WERI-Rb-1 (cell line): ENCODE measurements around the gene BRD3OS.

Source experiments
- DNase-seq: peaks from one replicate; pipeline ENCODE4 v3.0.0-alpha.2; 2020
- H3K27ac ChIP-seq: fragments of 250-450 bp; sonication (Bioruptor Pico); 2 replicates; pipeline ENCODE4 v1.5.1; 2020; ENCODE audit warnings: mild to moderate bottlenecking, moderate library complexity
- H3K27me3 ChIP-seq: fragments of 250-450 bp; sonication (Bioruptor Pico); 2 replicates; pipeline ENCODE4 v1.5.1; 2021; ENCODE audit warnings: mild to moderate bottlenecking, low read depth, moderate library complexity; ENCODE audit not compliant: insufficient read depth, severe bottlenecking
- H3K36me3 ChIP-seq: fragments of 250-450 bp; sonication (Bioruptor Pico); 2 replicates; pipeline ENCODE4 v1.5.1; 2020; ENCODE audit warnings: mild to moderate bottlenecking, moderate library complexity
- H3K4me3 ChIP-seq: 2 replicates; pipeline ENCODE4 v1.5.1; 2011; ENCODE audit warnings: low read depth, mild to moderate bottlenecking, control low read depth, low read length
- H3K9me3 ChIP-seq: fragments of 250-450 bp; sonication (Bioruptor Pico); 2 replicates; pipeline ENCODE4 v1.5.1; 2021; ENCODE audit warnings: mild to moderate bottlenecking, moderate library complexity; ENCODE audit not compliant: severe bottlenecking
- TF ChIP-seq, protein P1 (sequence below): IDR thresholded peaks from 2 replicates; pipeline ENCODE4 v1.5.1; 2011; ENCODE audit warnings: low read depth, mild to moderate bottlenecking, control low read depth, inconsistent platforms, low read length

Gene BRD3OS

DNA sequence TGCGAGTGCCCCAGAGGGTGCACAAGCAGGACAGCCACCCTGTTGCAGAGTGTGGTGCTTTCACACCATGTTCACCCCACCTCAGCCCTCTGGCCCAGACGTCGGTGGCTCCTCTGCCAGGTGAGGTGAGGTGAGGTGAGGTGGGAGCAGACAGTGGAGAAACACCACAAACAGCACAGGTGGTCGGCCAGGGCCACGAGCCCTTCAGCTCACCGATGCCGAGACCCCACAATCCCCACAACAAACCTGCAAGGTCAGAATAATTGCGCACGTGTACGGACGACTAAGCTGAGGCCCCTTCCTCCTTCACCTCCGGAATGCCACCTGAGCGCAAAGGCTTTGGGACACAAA, 32.0 kb downstream of the BRD3OS start:
- no peak for DNase-seq
- H3K36me3 ChIP-seq = peaks cover 29% of the 10 kb centered on the region
- no peak overlapping the region for H3K27ac ChIP-seq
- H3K9me3 ChIP-seq = no peaks in the 10 kb centered on the region
- TF ChIP-seq, protein P1, sequence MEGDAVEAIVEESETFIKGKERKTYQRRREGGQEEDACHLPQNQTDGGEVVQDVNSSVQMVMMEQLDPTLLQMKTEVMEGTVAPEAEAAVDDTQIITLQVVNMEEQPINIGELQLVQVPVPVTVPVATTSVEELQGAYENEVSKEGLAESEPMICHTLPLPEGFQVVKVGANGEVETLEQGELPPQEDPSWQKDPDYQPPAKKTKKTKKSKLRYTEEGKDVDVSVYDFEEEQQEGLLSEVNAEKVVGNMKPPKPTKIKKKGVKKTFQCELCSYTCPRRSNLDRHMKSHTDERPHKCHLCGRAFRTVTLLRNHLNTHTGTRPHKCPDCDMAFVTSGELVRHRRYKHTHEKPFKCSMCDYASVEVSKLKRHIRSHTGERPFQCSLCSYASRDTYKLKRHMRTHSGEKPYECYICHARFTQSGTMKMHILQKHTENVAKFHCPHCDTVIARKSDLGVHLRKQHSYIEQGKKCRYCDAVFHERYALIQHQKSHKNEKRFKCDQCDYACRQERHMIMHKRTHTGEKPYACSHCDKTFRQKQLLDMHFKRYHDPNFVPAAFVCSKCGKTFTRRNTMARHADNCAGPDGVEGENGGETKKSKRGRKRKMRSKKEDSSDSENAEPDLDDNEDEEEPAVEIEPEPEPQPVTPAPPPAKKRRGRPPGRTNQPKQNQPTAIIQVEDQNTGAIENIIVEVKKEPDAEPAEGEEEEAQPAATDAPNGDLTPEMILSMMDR = no peak
- no peak overlapping the region for H3K4me3 ChIP-seq
- no peaks in the 10 kb centered on the region for H3K27me3 ChIP-seq

DNA sequence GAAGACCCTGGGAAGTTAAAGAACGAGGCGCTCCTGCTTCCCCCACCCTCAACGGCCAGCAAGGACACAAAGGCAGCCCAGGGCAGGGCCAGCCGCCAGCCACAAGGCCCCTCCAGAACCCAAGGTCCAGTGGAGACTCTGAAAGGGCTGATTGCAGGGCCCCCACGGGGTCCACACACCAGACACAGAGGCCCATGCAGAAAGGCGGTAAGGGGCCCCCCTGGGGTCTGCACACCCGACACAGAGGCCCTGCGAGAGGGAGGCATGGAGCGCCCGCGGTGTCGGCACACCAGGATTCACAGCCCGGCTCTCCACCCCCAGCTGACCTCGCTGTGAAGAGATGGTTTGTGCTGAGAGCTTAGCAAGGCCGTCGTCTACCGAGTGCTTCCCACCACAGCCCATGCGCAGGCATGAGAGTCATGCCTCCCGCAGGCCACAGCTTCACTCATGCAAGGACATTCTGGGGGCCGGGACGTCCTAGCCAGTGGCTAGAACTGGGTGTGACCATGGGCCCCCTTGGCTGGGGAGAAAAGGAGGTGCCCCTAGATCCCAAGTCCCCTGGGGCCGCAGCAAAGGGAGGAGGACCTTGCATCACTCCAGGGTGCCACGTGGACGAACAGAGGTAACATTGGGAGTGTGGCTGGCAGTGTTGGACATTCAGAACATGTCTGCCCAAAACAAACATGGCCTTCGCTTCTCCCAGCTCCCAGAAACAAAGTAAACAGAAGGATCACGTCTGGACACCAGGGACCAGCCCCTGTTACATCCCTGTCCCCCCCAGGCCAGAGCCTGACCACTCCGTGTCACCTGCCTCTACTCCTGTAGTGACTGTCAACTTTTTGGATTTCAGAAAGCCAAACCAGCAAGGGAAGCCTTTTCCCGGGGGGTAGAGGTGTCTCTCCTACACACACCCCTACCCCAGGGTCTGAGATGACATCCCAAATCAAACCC, 32.7 kb downstream of the BRD3OS start:
- H3K27ac ChIP-seq = no peak overlapping the region
- H3K27me3 ChIP-seq = no peaks in the 10 kb centered on the region
- no peak overlapping the region for H3K4me3 ChIP-seq
- no peaks in the 10 kb centered on the region for H3K9me3 ChIP-seq
- DNase-seq = no peak
- TF ChIP-seq, protein P1 = no peak
- peaks cover 22% of the 10 kb centered on the region for H3K36me3 ChIP-seq

GRCh38 chr9:134058716-134059115, 33.4 kb downstream of the BRD3OS start:
- DNase-seq = no peak

DNA sequence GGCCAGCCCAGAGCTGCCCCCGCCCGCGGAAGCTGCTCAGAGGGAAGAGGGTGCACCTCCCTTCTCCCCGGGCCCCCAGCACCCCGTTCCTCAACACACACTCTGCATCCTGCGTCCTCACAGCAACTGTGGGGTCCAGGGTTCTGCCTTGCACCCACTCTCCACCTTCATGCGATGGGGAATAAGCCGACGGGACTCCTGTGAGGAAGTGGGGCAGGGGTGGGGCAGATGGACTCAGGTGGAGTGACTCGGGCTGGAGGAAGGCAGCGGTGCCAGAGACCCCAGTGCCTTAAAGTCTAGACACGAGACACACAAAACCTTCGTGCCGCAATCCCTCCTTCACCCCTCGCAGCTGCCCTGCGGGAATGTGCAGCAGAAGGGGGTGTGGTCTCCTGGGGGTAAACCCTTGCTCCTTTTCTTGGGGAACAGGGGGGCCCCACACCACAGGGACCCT, 33.9 kb downstream of the BRD3OS start:
- no peaks in the 10 kb centered on the region for H3K27me3 ChIP-seq
- H3K9me3 ChIP-seq = no peaks in the 10 kb centered on the region
- no peak for DNase-seq
- H3K4me3 ChIP-seq = no peak overlapping the region
- H3K36me3 ChIP-seq = peaks cover 20% of the 10 kb centered on the region
- no peak overlapping the region for H3K27ac ChIP-seq
- TF ChIP-seq, protein P1 = no peak

More at GRCh38 chr9:134058716-134059115, 33.4 kb downstream of the BRD3OS start:
- TF ChIP-seq, protein P1 = no peak
- Histone ChIP-seq H3K27me3 (no peaks in the 10 kb centered on the region), H3K27ac (no peak overlapping the region), H3K36me3 (peaks cover 20% of the 10 kb centered on the region), H3K9me3 (no peaks in the 10 kb centered on the region), H3K4me3 (no peak overlapping the region)

DNA sequence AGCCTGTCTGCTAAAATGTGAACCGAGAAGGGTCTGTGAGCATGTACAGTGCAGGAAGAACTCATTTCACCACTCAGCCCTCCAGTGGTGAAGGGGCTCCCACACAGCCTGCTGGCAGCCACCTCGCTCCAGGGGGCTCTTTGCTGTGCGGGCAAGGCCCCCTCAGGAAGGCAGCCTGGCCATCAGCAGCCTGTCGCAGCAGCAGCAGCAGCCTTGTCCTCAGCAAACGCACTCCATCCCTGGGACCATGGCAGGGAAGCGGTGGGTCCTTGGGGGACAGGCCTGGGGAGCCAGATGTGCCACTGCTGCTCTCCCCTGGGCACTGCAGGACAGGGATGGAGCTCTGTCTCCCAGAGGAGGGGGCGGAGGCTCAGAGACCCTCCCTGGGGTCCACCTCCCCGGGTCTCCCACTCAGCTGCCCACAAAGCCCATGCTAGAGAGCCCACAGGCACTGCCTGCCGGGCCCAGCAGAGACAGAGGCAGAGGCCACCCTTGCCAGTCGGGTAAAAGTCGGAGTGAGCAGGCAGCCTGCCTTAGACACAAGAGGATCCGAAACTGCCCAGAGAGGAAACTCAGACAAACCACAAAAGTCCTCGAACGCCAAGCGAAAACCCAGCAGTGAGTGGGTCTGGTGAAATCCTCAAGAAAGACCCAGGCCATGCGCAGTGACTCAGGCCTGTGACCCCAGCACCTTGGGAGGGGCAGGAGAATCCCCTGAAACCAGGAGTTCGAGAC, 34.5 kb downstream of the BRD3OS start:
- DNase-seq = no peak
- no peak overlapping the region for H3K27ac ChIP-seq
- H3K4me3 ChIP-seq = no peak overlapping the region
- peaks cover 20% of the 10 kb centered on the region for H3K36me3 ChIP-seq
- H3K27me3 ChIP-seq = no peaks in the 10 kb centered on the region
- TF ChIP-seq, protein P1 = no peak
- H3K9me3 ChIP-seq = no peaks in the 10 kb centered on the region
